Stimulated activated naive CD4-positive, alpha-beta T cell treated with Interleukin-2 at 50 U/mL for 16 hours (primary cell): ENCODE measurements around the gene OTOA.
"Not testable (repeated sequence)": the region's sequence is repeated elsewhere in the genome, so short reads cannot be mapped to it uniquely, and the experiment has no call there.

Experiments used
- DNase-seq: peaks from one replicate; lab custom pipeline; 2025; lab: John Stamatoyannopoulos, UW

Gene OTOA

DNA sequence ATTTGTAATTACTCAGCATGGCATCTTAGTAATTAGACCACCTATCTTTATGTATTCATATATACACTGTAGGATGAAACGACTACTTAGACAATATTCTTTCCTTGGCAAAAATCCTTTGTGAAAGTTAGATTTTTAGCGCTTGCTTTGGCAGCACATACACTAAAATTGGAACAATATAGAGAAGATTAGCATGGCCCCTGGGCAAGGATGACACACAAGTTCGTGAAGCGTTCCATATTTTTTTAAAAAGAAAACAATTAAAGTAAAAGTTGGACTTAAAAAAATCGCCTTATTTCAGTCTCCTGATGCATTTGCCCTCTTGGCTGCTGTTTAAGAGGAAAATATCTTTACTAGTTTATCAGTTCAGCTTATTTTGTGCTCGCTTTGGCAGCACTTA lies 21.9 kb upstream of the OTOA start:
- DNase-seq: no peak

DNA sequence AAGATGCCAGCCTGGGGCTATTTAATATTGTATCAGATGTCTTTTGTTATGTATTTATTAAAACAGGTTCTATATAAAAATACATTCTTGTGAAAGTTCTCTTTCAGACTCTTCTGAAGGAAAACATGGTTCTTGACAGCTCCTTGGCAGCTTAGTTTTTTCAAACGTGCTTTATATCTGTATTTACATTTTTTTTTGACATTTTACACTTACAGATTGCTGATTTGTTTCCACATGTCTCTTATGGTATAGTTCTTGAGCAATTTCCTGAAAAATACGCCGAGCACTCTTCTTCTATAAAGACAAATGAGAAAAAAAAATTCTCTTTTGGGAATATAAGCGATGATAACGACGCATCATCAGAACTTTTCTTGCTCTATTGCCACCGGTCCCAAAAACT lies 20.9 kb upstream of the OTOA start:
- no peak for DNase-seq

DNA sequence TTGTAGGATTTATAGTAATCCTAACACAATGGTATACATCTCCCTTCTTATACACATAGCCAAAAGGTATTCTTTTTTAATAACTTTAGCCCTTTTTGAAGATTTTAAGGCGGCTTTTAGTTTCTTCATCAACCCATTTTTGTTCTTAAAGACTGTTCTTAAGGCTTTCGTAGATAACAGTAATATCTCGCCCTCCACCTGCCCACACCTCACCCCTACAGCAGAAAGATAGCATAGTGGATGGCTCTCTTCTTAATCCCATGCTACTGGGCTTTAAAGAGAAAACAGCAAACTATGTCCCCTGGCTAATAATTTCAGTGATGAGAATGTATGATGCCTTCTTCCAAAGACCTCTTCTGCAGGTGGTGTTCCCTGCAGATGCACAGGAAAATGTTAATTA lies 20.0 kb upstream of the OTOA start:
- DNase-seq: no peak

DNA sequence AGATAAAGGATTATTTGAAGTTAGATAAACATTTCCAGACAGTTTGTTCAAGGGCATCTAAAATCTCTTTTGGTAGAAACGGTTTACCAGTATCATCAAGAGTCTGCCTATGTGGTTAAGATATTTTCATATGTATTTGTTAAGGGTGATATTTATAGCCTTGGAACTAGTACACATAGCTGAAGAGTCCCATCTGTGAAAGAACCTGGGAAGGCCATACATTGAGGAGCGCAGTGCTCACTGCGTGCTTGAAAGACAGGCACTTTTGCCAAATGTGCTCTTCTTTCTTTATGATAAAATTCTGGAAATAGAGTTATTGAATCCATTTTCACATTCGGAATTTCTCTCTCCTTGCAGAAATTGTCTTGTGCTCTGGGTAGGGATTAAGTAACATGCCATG lies 19.1 kb upstream of the OTOA start:
- DNase-seq: no peak

DNA sequence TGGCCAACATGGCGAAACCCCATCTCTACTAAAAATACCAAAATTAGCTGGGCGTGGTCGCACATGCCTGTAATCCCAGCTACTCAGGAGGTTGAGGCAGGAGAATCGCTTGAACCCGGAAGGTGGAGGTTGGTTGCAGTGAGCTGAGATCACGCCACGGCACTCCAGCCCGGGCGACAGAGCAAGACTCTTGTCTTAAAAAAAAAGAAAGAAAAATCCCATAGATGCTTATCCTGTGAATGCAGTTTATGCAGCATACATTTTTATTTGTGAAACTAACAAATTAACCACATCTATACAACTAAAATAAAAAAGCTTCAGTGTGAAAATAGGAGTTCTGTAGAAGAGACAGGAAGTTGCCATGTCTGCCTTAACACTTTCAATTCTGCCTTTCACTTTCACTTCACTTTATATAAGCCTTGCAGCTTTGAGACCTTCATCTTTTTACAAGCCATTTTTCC lies 18.5 kb upstream of the OTOA start:
- DNase-seq: peak; percentile 28

DNA sequence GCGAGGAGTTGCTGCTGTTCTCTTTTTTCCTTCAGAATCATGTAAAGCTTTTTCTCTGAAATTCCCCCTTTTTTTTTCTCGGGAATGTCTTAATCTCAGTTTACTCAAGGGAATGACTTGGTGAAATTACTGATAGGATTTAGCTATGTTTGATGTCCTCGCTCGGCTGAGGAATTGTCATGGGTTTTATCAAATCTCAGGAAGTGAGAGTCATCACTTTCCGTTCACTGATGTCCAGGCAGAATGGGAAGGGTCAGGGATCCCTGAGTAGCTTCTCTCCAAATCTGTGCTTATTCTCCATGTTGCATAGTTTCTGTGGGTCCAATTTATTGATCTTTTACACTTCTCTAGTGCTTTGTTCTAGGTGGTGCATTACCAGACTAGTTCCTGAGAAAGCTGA lies 17.7 kb upstream of the OTOA start:
- no peak for DNase-seq

DNA sequence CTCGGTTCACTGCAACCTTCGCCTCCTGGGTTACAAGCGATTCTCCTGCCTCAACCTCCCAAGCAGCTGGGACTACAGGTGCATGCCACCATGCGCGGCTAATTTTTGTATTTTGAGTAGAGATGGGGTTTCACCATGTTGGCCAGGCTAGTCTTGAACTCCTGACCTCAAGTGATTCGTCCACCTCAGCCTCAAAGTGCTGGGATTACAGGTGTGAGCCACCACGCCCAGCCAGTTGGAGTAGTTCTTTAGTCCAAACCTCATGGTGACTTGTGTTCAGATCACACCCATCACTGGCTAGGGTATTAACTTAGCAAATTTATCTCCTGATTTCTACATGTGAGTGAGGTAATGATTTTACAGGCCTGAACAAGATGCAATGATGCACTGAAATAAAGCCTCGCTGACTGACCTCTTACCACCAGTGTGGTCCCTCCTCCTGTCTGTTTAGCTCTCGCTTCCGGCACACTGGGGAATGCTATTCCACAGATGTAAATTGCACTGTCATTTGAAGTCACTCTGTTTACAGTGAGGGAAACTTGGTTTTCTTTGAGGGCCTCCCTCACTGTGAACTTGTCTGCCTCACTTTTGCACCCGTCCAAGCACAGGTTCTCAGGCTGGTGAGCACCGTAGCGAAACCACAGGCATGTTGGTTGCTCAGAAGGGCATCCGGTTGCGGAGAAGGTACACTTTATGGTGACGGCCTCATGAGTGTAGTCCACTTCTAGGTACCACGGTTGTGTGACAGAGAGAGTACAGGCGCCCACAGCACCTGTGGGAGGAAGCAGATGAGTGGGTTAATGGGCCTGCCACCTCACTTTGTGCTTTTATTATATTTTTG lies 16.8 kb upstream of the OTOA start:
- DNase-seq: peak; percentile 78

DNA sequence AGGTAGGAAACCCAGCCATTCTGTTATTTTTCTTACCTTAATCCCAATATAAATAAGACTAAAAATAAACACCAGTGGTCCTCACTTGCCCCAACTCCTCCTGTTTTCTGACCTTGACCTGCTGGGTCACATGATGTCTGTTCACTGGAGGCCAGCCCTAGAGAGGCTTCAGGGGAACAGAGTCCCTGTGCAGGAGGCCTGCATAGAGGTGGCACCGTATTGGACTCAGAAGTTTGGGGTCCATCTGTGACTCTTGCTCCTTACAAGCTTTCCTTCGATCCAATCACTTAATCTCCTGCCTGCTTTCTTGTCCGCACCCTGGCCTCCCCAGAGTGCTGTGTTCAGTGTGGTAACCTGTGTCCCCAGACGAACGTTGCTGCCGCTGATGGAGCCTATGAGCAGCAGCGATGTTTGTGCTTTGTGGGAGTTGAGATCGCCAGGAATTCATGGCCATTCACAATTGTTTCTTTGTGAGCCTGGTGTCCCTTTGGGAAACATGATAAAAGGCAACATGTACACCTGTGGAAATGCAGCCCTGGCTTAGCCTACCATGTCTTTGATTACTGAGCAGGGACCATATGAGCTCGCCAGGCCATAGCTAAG lies 16.1 kb upstream of the OTOA start:
- no peak for DNase-seq

DNA sequence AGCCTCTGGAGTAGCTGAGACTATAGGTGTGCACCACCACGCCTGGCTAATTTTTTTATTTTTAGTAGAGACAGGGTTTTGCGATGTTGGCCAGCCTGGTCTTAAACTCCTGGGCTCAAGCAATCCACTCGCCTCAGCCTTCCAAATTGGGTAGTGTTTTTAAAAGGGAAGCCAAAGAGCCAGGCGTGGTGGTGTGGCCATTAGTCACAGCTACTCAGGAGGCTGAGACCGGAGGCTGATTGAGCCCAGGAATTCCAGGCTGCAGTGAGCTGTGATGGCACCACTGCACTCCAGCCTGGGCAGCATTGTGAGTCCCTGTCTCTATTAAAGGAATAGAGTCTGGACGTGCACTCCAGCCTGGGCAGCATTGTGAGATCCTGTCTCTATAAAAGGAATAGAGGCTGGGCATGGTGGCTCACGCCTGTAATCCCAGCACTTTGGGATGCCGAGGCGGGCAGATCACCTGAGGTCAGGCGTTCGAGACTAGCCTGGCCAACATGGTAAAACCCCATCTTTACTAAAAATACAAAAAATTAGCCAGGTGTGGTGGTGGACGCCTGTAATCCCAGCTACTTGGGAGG lies 13.9 kb upstream of the OTOA start:
- not testable (repeated sequence) for DNase-seq

DNA sequence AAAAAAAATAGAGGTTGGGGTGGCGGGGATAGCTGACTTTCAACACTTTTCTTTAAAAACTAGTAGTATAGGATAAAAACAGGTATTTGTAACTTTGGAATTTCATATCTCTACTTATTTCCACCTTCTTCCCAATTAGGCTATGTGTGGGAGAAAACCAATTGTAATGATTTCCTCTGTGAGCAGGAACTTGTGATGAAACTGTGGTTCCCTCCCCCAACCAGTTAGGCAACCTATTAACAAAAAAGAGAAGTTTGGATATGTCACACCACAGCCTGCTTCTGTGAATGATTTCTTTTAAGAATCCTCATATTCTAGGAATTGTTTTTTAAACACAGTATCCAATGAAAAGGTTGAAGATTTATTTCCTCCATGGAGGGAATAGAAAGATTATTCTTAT lies 13.2 kb upstream of the OTOA start:
- no peak for DNase-seq

DNA sequence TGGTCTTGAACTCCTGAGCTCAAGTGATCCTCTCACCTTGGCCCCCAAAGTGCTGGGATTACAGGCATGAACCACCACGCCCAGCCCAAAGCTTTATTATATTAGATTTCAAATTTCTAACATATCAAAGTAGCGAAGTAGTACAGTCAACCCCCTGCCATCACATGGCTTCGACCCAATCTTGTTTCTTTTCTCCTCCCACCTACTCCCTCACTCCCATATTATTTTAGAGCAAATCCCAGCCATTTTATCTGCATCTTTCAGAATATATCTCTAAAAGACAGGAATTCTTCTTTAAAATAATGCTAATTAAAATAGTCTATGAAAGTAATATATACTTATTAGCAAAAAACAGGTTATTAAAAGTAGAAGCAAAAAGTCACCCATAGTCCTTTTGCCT lies 12.3 kb upstream of the OTOA start:
- DNase-seq: no peak

DNA sequence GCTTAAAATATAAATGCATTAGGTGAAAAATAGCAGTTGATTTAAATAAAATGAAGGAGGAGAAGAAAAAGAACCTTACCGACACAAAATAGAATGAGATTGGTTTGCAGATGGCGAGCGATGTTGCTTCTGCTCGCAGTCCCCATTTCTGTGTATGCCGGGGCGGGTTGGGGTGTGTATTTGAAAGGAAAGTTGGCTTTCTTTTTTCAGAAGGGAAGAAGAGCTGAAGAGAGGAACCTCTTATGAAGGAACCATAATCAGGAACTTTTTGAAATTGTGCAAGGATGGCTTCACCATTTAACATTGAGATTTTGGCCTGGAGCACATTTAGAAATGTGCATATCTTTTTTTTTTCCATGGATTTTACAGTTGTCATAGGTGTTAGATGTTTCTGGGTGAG lies 11.3 kb upstream of the OTOA start, which contains the start of gene IGSF6:
Gene IGSF6, minus strand, starts transcription at position 156 of the 400 bp plus-strand sequence. Its CDS starts 10 bp downstream, at position 146.
- DNase-seq: no peak

DNA sequence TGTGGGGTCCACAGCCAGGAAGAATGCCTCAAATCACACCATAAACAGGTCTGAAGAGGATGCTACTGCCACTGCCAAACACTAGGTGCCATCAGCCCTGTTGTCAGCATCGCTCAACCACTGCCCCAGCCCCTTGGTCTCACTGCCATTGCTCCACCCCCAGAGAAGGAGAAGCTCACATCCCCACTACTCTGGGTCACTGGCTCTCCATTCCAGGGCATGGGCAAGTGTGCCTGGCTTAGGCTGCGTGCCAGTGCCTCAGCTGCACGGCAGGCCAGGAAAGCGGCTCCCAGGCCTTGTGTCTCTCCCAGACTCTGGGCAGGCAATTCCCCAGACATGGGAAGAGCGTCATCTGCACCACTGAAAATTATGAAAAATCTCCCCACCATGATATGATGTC lies 10.2 kb upstream of the OTOA start:
- DNase-seq: no peak

DNA sequence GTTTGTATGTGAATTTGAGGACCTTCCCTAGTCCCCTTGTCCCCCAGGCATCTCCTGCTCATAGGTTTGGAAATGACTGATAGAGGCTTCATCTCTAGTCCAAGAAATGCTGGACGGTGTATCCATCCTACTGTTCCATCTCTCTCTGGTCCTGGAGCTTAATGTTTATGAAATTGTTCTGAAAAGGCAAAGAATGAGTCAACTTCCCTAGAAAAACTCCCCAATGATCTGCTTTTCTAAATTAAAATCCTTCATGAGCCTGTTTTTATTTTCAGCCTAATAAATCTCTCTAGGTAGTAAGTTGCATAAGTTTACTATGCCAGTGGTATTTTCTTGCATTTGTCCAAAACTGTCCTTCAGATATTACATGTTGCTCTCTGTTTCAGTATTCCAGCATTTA lies 9.3 kb upstream of the OTOA start:
- DNase-seq: no peak

DNA sequence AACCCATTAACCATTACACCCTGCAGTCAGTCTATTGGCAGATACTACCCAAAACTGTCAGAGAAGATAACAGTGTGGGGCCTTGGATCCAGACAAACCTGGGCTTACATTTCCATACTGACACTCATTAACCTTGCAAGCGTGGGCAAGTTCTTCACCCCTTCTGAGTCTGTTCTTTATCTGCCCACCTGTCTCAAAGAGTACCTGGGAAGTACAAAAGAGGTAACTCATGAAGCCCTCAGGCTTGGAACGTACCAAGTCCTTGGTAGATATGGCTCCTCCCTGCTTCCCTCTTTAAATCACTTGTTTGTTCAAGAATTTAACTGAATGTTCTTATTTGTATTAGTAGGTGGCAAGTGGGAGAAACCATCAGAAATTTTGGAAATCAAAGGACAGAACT lies 8.9 kb upstream of the OTOA start:
- no peak for DNase-seq

DNA sequence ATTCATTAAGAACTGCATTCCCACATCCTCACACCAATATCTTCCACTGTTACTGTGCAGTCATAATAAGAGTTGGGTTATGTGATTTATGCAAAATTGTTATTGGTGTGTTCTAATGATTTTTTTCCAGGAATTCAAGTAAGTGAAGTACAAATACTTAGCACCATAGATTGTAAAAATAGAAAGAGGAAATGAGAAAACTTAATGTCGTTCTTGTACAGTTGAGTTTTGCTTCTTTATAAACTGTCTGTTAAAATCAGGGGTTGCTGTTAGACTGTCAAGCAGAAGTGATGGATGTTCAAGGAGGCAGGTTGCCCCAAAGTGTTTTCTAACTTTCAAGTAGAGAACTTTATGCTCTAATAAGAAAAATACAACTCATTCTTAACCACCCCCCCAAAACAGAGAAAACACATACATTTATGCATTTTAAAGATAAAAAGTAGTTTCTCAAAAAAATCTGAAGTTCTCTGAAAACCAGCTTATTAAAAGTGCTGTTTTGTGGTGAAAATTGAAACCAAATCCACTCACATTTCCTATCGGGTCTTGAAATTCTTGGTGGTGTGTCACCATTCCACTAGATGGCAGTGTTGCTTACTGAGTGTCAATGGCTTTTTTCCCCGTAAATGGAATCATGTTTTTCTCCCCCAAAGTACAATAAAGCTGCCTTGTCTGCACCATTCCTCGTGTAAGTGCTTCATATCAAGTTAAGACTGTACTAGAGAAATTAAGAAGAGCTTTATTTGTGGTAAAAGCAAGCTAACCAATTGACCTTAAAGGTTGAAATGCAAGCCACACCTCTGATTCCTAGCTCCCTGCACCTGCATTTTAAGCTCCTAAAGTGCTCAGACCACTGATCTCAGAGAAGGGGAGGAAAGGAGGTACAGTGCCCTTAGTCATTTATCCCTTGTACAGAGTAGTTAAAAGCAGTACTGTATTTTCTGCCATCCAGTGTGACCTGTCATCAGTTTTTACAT lies 6.7 kb upstream of the OTOA start:
- peak; percentile 16 for DNase-seq

DNA sequence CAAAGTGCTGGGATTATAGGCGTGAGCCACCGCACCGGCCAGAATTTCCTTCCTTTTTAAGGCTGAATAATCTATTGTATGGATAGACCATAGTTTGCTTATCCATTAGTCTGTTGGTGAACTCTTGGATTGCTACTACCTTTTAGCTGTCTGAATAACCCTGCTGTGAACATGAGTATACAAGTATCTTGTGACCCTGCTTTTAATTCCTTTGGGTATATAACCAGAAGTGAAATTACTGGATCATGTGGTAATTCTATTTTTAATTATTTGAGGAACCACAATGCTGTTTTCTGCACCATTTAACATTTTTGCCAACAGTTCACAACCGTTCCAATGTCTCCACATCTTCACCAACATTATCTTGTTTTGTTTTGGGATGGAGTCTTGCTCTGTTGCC lies 4.6 kb upstream of the OTOA start:
- DNase-seq: no peak

DNA sequence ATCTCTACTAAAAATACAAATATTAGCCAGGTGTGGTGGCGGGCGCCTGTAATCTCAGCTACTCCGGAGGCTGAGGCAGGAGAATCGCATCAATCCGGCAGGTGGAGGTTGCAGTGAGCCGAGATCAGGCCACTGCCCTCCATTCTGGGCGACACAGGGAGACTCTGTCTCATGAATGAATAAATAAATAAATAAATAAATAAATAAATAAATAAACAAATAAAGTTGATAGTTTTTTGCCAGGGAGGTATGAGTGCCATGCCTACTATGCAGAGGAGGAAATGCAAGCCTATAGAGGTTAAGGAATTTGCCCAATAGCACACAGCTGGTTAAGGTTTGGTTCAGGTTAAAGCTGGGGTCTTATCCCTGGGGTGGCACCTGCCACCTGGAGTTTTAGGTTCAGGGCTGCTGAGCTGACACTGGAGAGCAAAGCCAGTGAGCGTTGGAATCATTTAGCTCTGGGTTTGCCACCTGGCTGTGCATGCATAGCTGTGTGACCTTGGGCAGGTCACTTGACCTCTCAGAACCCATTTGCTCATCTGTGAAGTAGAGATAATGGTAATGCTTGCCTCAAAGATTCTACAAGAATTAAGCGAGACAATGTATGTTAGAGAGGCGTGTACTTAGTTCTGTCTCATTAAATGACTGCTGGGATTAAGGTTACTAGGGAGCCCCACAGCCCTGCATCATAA lies 1.2 kb downstream of the OTOA start:
- no peak for DNase-seq

DNA sequence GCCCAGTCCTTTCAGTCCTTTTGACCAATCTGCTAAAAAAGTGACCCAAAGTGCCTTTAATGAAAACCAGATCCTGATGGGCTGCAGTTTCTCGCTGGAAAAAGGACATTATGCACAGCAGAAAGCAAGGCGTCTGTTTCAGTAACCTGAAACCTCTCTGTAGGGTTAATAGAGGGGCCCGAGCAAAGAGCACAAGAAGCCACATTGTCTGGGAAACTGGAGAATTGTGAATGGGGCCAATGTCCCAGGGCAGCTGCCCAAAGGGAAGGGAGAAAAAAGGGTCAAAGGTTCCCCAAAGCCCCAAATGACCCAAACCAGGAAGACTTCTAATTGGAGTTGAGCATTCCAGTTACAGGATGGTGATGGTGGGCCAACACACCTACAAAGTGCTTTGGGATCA lies 3.0 kb downstream of the OTOA start:
- no peak for DNase-seq

DNA sequence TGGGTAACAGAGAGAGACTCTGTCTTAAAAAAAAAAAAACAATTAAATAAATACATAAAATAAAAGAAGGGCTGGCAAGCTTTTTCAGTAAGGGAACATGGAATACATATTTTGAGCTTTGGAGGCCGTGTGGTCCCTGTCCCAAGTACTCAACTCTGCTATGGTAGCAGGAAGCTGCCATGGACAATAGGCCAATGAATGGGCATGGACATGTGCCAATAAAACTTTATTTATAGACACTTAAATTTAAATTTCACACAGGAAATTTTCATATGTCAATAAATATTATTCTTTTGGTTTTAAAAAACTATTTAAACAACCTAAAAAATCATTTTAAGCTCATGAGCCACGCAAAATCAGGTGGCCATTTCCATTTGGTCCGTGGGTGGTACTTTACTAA lies 3.8 kb downstream of the OTOA start:
- no peak for DNase-seq

DNA sequence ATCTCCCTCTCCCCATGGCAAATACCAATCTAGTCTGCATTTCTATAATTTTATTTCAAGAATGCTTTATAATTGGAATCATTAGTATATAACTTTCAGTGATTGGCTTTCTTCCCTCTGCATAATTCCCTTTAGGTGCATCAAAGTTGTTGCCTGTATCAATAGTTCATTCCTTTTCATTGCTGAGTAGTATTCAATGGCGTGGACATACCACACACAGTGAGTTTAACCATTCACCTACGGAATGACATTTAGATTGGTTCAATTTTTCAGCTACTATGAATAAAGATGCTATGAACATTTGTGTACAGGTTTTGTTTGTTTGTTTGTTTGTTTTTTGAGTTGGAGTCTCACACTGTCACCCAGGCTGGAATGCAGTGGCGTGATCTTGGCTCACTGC lies 9.7 kb downstream of the OTOA start:
- DNase-seq: no peak

DNA sequence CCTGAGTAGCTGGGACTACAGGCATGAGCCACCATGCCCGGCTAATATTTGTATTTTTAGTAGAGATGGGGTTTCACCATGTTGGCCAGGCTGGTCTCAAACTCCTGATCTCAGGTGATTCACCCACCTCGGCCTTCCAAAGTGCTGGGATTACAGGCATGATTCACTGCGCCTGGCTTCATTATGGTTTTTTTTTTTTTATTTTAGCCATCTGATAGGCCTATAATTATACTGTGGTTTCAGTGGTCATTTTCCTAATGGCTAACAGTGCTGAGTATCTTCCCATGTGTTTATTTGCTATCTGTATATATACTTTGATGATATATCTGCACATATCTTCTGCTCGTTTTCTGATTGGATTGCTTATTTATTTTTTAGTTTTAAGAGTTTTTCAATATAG lies 10.7 kb downstream of the OTOA start:
- not testable (repeated sequence) for DNase-seq
